ENCODE data around the gene LRMDA.

GRCh38 chr10:75658915-75659314, 227.5 kb downstream of the LRMDA start:
- TF ChIP-seq EZH2phosphoT487 (IDR thresholded peaks at IDR 0.05; ENCODE audit: borderline replicate concordance) (no peak), CTCF (conservative IDR thresholded peaks at IDR 0.05; ENCODE audit: low read length) (no peak)

Measured in Loucy (cell line).